GM19025 (cell line): Measurements from ENCODE around the gene NID1.
"Not testable (repeated sequence)": the region's sequence is repeated elsewhere in the genome, so short reads cannot be mapped to it uniquely, and the experiment has no call there.

Experiments used
- ATAC-seq: cut with Tn5 transposase; IDR thresholded peaks from one replicate; pipeline ENCODE4 v1.9.1; 2021; ENCODE audit warnings: mild to moderate bottlenecking, low read depth, moderate library complexity; ENCODE audit not compliant: unreplicated experiment

The NID1 gene

GRCh38 chr1:236096660-236097482 is 32.0 kb upstream of the NID1 start:
- ATAC-seq, result not testable (repeated sequence)

- ATAC-seq, result no peak
Measured at GRCh38 chr1:236095705-236096520, 31.0 kb upstream of the NID1 start.

GRCh38 chr1:236092899-236093298 is 28.0 kb upstream of the NID1 start:
- no peak for ATAC-seq

- ATAC-seq, result no peak
Measured at GRCh38 chr1:236091933-236092318, 27.0 kb upstream of the NID1 start.

- no peak for ATAC-seq
Measured at GRCh38 chr1:236090741-236091147, 25.9 kb upstream of the NID1 start.

GRCh38 chr1:236089046-236089773 is 24.3 kb upstream of the NID1 start:
- ATAC-seq, result no peak

GRCh38 chr1:236086537-236086936 is 21.6 kb upstream of the NID1 start:
- no peak for ATAC-seq

GRCh38 chr1:236085545-236086159 is 20.8 kb upstream of the NID1 start:
- ATAC-seq, result no peak

- no peak for ATAC-seq
Measured at GRCh38 chr1:236084386-236084730, 19.5 kb upstream of the NID1 start.

GRCh38 chr1:236083650-236084385 is 18.9 kb upstream of the NID1 start:
- no peak for ATAC-seq

- no peak for ATAC-seq
Measured at GRCh38 chr1:236082526-236082925, 17.6 kb upstream of the NID1 start.

- no peak for ATAC-seq
Measured at GRCh38 chr1:236081546-236082227, 16.8 kb upstream of the NID1 start.

GRCh38 chr1:236079703-236080102 is 14.8 kb upstream of the NID1 start:
- ATAC-seq, result no peak

GRCh38 chr1:236078993-236079392 is 14.1 kb upstream of the NID1 start:
- ATAC-seq, result no peak

- not testable (repeated sequence) for ATAC-seq
Measured at GRCh38 chr1:236078077-236078476, 13.2 kb upstream of the NID1 start.

- ATAC-seq, result no peak
Measured at GRCh38 chr1:236075848-236076247, 11.0 kb upstream of the NID1 start.

GRCh38 chr1:236073307-236073897 is 8.5 kb upstream of the NID1 start:
- ATAC-seq, result no peak

- ATAC-seq, result no peak
Measured at GRCh38 chr1:236072001-236072400, 7.1 kb upstream of the NID1 start.

GRCh38 chr1:236070753-236071152 is 5.9 kb upstream of the NID1 start:
- ATAC-seq, result no peak
